ENCODE data around the gene CLDN14. TPM values are rescaled to one million over a fixed set of nuclear protein-coding genes. Genes with fewer than 3 reads are reported as not detected.

The CLDN14 gene
- total RNA-seq, 1 donor from 2014 or later, result not detected

DNA sequence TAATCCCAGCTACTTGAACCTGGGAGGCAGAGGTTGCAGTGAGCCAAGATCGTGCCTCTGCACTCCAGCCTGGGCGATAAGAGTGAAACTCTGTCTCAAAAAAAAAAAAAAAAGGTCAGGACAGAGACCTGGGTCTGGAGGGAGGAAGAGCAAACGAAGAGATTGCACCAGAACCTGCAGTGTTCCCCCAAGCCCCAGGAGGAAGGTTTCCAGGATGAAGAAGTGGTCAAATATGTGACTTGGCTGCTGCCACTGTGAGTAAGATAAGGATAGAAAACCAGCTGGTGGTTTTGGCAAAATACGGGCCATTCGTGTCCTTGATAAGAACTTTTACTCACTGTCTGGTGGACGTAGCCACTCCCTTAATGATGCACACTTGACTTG is 42.2 kb downstream of the CLDN14 start:
- no peaks in the 10 kb centered on the region for H4K20me1 ChIP-seq (ENCODE audit: low read depth)
- TF ChIP-seq, protein P1, sequence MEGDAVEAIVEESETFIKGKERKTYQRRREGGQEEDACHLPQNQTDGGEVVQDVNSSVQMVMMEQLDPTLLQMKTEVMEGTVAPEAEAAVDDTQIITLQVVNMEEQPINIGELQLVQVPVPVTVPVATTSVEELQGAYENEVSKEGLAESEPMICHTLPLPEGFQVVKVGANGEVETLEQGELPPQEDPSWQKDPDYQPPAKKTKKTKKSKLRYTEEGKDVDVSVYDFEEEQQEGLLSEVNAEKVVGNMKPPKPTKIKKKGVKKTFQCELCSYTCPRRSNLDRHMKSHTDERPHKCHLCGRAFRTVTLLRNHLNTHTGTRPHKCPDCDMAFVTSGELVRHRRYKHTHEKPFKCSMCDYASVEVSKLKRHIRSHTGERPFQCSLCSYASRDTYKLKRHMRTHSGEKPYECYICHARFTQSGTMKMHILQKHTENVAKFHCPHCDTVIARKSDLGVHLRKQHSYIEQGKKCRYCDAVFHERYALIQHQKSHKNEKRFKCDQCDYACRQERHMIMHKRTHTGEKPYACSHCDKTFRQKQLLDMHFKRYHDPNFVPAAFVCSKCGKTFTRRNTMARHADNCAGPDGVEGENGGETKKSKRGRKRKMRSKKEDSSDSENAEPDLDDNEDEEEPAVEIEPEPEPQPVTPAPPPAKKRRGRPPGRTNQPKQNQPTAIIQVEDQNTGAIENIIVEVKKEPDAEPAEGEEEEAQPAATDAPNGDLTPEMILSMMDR (IDR thresholded peaks at IDR 0.05), result no peak
- no peak for TF ChIP-seq EZH2 (IDR thresholded peaks at IDR 0.05)
- TF ChIP-seq EZH2phosphoT487 (IDR thresholded peaks at IDR 0.05), result no peak
- no peak for DNase-seq (ENCODE audit: low spot score)
- Mint-ChIP-seq H3K9me3 (no peaks in the 10 kb centered on the region), H3K4me3 (no peak overlapping the region), H3K27me3 (ENCODE audit: insufficient read depth, low read depth) (peaks cover 2% of the 10 kb centered on the region), H3K36me3 (no peaks in the 10 kb centered on the region), H3K27ac (no peak overlapping the region), H3K4me1 (peaks cover 8% of the 10 kb centered on the region)
- H3K4me2 ChIP-seq, result no peak overlapping the region
- no peak overlapping the region for H2AFZ ChIP-seq (replicated peaks)
- H3K36me3 ChIP-seq, result no peaks in the 10 kb centered on the region
- H3K27me3 ChIP-seq, result no peaks in the 10 kb centered on the region
- no peak overlapping the region for H3K4me3 ChIP-seq
- no peak overlapping the region for H3K9ac ChIP-seq
- no peak overlapping the region for H3K27ac ChIP-seq
- no peaks in the 10 kb centered on the region for H3K9me3 ChIP-seq (ENCODE audit: low read depth)
- H3F3A ChIP-seq (ENCODE audit: low read depth), result no peaks in the 10 kb centered on the region
- no peaks in the 10 kb centered on the region for H3K4me1 ChIP-seq
- H3K79me2 ChIP-seq (ENCODE audit: low read depth), result no peaks in the 10 kb centered on the region

DNA sequence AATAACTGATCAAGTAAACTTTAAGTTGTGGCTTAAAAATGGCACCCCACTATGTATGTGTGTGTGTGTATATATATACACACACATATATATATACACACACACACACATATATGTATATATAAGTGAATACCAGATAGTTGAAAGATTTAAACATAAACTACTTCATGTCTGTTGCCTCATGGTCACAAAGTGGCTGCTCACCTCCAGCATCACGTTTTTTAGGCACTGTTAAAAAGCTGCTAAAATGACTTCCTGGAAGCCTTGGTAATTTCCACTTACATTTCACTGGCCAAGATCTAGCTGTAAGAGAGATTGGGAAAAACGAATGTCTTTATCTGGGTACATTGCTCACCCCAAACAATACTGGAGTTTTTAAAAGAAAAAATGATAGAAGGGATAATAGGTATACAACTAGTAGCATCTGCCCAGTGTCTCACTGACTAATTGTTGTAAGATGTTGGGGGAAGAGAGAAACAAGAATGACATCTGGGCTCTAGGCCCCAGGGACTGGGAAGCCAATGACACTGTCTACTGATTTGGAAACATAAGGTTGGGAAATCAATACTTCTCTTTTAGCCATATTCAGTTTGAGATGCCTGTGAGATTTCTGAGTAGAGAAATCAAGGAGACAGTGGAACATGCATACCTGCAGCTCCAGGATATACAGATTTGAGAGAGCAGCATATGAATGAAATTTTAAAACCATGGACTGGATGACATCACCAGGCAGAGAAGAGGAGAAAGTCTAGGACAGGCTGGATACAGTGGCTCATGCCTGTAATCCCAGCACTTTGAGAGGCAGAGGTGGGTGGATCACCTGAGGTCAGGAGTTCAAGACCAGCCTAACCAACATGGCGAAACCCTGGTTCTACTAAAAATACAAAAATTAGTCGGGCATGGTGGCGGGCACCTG is 42.8 kb downstream of the CLDN14 start:
- no peak for TF ChIP-seq EZH2phosphoT487 (IDR thresholded peaks at IDR 0.05)
- no peak for TF ChIP-seq EZH2 (IDR thresholded peaks at IDR 0.05)
- TF ChIP-seq, protein P1 (IDR thresholded peaks at IDR 0.05), result no peak
- H3K4me3 ChIP-seq, result no peak overlapping the region
- H3K9me3 ChIP-seq (ENCODE audit: low read depth), result no peaks in the 10 kb centered on the region
- Mint-ChIP-seq H3K9me3 (no peaks in the 10 kb centered on the region), H3K4me3 (no peak overlapping the region), H3K36me3 (peaks cover 2% of the 10 kb centered on the region), H3K27me3 (ENCODE audit: insufficient read depth, low read depth) (peaks cover 2% of the 10 kb centered on the region), H3K27ac (no peak overlapping the region), H3K4me1 (peaks cover 11% of the 10 kb centered on the region)
- no peak overlapping the region for H3K4me2 ChIP-seq
- no peaks in the 10 kb centered on the region for H3K36me3 ChIP-seq
- no peak overlapping the region for H2AFZ ChIP-seq (replicated peaks)
- no peaks in the 10 kb centered on the region for H4K20me1 ChIP-seq (ENCODE audit: low read depth)
- H3K79me2 ChIP-seq (ENCODE audit: low read depth), result no peaks in the 10 kb centered on the region
- H3K27ac ChIP-seq, result no peak overlapping the region
- no peaks in the 10 kb centered on the region for H3K4me1 ChIP-seq
- no peak for DNase-seq (ENCODE audit: low spot score)
- no peak overlapping the region for H3K9ac ChIP-seq
- H3F3A ChIP-seq (ENCODE audit: low read depth), result no peaks in the 10 kb centered on the region
- H3K27me3 ChIP-seq, result no peaks in the 10 kb centered on the region

DNA sequence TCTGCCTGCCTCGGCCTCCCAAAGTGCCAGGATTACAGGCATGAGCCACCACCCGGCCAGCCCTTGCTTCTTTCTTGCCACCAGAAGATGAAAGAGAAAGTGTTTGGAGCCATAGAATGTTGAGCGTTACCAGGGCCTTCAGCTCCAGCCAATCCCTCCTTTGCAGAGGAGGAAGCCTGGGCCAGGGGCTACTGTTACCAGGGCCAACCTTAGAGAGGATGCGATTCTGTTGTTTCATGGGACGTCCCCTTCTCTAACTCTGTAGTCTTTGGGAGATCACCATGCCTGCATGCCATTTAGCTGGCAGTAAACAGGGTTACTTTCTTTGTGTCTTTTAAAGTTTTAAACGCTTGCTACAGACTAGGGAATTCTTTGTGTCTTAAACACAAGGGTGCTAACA is 45.8 kb downstream of the CLDN14 start:
- H3K9ac ChIP-seq, result no peak overlapping the region
- Mint-ChIP-seq H3K4me1 (peaks cover 22% of the 10 kb centered on the region), H3K9me3 (no peaks in the 10 kb centered on the region), H3K27ac (peak overlapping the region; percentile 42), H3K27me3 (ENCODE audit: insufficient read depth, low read depth) (no peaks in the 10 kb centered on the region), H3K4me3 (no peak overlapping the region), H3K36me3 (peaks cover 2% of the 10 kb centered on the region)
- no peak overlapping the region for H2AFZ ChIP-seq (replicated peaks)
- TF ChIP-seq, protein P1 (IDR thresholded peaks at IDR 0.05), result no peak
- no peak for TF ChIP-seq EZH2phosphoT487 (IDR thresholded peaks at IDR 0.05)
- H3K27ac ChIP-seq, result no peak overlapping the region
- no peak overlapping the region for H3K4me3 ChIP-seq
- no peaks in the 10 kb centered on the region for H3K79me2 ChIP-seq (ENCODE audit: low read depth)
- DNase-seq (ENCODE audit: low spot score), result no peak
- no peak overlapping the region for H3K4me2 ChIP-seq
- H3K36me3 ChIP-seq, result no peaks in the 10 kb centered on the region
- H3F3A ChIP-seq (ENCODE audit: low read depth), result peaks cover 6% of the 10 kb centered on the region
- H4K20me1 ChIP-seq (ENCODE audit: low read depth), result no peaks in the 10 kb centered on the region
- H3K9me3 ChIP-seq (ENCODE audit: low read depth), result no peaks in the 10 kb centered on the region
- H3K4me1 ChIP-seq, result no peaks in the 10 kb centered on the region
- no peaks in the 10 kb centered on the region for H3K27me3 ChIP-seq

All from neural progenitor cell (in vitro differentiated cells).